Gastrocnemius medialis (tissue), 4 donors: ENCODE measurements around the gene SMYD1. TPM values are rescaled to one million over a fixed set of nuclear protein-coding genes. Genes with fewer than 3 reads are reported as not detected.

Experiments used
- ATAC-seq, 2 donors: fragments of 150-250 bp; one replicate each; pipeline ENCODE4 v1.9.1; 2016
- DNase-seq, 2 donors: peaks; one replicate each; pipeline ENCODE4 v3.0.0-alpha.2; 2019
- H3K27ac ChIP-seq, 4 donors: fragments of 200-600 bp; sonication (generic); 1 replicate in 1 of 4; 2 replicates in 3 of 4; pipeline ENCODE4 v1.5.1; 2016 to 2018; ENCODE audit warnings: mild to moderate bottlenecking in 2 of 4, moderate library complexity in 1 of 4
- H3K27me3 ChIP-seq, 3 donors: fragments of 200-600 bp; sonication (generic) in 2 of 3; 1 replicate in 1 of 3; 2 replicates in 2 of 3; pipeline versions ENCODE4 v1.5.1 to v1.6.0; 2016 to 2019; ENCODE audit warnings: mild to moderate bottlenecking in 1 of 3, moderate library complexity in 1 of 3
- H3K36me3 ChIP-seq, 2 donors: fragments of 200-600 bp; sonication (generic) in 1 of 2; one replicate each; pipeline ENCODE4 v1.5.1; 2017 to 2018
- H3K4me1 ChIP-seq, 2 donors: fragments of 200-600 bp; sonication (generic) in 1 of 2; one replicate each; pipeline ENCODE4 v1.5.1; 2016 to 2017; ENCODE audit warnings: mild to moderate bottlenecking in 2 of 2
- H3K4me3 ChIP-seq, 4 donors: fragments of 200-600 bp; sonication (generic) in 3 of 4; 1 replicate in 1 of 4; 2 replicates in 3 of 4; pipeline ENCODE4 v1.5.1; 2016 to 2019; ENCODE audit warnings: mild to moderate bottlenecking in 2 of 4
- H3K9me3 ChIP-seq, 3 donors: fragments of 200-600 bp; sonication (generic) in 2 of 3; 1 replicate in 1 of 3; 2 replicates in 2 of 3; pipeline ENCODE4 v1.5.1; 2016 to 2019
- POLR2A ChIP-seq, 2 donors: fragments of 450-650 bp; IDR thresholded peaks; one replicate each; pipeline ENCODE4 v1.6.1; 2017; ENCODE audit warnings: antibody characterized with exemption in 2 of 2, mild to moderate bottlenecking in 2 of 2, moderate library complexity in 2 of 2
- in situ Hi-C, 4 donors: fragments of 200-750 bp; cut with MboI; loops; one replicate each; pipeline versions ENCODE4 v1.15.0 to v1.8.0; 2017; ENCODE audit warnings: low sequenced_read_pairs in 4 of 4
- intact Hi-C: fragments of 100-400 bp; cut with DNase I; formaldehyde crosslinking; loops from one replicate; pipeline ENCODE4 v1.15.1; 2023; ENCODE audit warnings: low total_unique reads
- total RNA-seq, 4 donors: library from RNA; depleted of rRNA; stranded (reverse); fragments of >200 nt; gene quantifications; one replicate each; pipeline versions ENCODE4 v1.1.0 to v1.2.3, GENCODE V29; 2016
- TF ChIP-seq, protein P1 (sequence below), 5 experiments: fragments of 450-650 bp in 3 of 5; fragments of 200-600 bp in 2 of 5; sonication (generic) in 2 of 5; IDR thresholded peaks in 4 of 5; conservative IDR thresholded peaks in 1 of 5; 1 replicate in 4 of 5; 2 replicates in 1 of 5; pipeline ENCODE4 v1.5.1; 2016 to 2019; ENCODE audit warnings: antibody characterized with exemption in 5 of 5, mild to moderate bottlenecking in 3 of 5, moderate library complexity in 3 of 5

The SMYD1 gene
- total RNA-seq, 4 donors from 2014 or later: 107 to 214 (median 147) TPM

DNA sequence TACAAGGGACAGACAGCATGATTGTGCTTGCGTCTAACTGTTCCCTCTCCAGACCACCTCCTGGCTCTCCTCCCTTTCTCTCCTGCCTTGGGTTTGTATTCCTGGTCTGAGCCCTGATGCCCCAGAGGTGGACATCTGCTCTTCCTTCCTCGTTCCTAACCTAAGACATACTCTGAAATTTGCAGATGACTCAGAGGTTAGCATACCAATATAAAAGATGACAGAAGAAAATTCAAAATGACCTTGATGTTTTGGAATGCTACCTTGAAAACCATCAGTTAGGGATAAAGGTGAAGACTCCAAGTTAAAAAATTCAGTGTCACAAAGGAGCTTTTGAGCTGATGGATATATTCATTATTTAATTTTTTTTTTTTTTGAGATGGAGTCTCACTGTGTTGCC, 12.9 kb downstream of the SMYD1 start:
- peaks cover 0 to 13% of the 10 kb centered on the region in 2 donors for H3K36me3 ChIP-seq
- H3K27ac ChIP-seq: peak overlapping the region in 3 of 4 donors; percentile 15 to 98 (median 75)
- no peak for DNase-seq
- ATAC-seq: no peak
- H3K27me3 ChIP-seq: no peaks in the 10 kb centered on the region
- no peaks in the 10 kb centered on the region for H3K9me3 ChIP-seq
- peaks cover 43 to 47% of the 10 kb centered on the region in 2 donors for H3K4me1 ChIP-seq
- no peak for TF ChIP-seq POLR2A (IDR thresholded peaks at IDR 0.05)
- TF ChIP-seq, protein P1, sequence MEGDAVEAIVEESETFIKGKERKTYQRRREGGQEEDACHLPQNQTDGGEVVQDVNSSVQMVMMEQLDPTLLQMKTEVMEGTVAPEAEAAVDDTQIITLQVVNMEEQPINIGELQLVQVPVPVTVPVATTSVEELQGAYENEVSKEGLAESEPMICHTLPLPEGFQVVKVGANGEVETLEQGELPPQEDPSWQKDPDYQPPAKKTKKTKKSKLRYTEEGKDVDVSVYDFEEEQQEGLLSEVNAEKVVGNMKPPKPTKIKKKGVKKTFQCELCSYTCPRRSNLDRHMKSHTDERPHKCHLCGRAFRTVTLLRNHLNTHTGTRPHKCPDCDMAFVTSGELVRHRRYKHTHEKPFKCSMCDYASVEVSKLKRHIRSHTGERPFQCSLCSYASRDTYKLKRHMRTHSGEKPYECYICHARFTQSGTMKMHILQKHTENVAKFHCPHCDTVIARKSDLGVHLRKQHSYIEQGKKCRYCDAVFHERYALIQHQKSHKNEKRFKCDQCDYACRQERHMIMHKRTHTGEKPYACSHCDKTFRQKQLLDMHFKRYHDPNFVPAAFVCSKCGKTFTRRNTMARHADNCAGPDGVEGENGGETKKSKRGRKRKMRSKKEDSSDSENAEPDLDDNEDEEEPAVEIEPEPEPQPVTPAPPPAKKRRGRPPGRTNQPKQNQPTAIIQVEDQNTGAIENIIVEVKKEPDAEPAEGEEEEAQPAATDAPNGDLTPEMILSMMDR (IDR thresholded peaks at IDR 0.05 in 4 of 5, conservative IDR thresholded peaks at IDR 0.05 in 1 of 5): no peak
- in situ Hi-C loops: no loop called here
- no peak overlapping the region for H3K4me3 ChIP-seq
- intact Hi-C loops: no loop called here

DNA sequence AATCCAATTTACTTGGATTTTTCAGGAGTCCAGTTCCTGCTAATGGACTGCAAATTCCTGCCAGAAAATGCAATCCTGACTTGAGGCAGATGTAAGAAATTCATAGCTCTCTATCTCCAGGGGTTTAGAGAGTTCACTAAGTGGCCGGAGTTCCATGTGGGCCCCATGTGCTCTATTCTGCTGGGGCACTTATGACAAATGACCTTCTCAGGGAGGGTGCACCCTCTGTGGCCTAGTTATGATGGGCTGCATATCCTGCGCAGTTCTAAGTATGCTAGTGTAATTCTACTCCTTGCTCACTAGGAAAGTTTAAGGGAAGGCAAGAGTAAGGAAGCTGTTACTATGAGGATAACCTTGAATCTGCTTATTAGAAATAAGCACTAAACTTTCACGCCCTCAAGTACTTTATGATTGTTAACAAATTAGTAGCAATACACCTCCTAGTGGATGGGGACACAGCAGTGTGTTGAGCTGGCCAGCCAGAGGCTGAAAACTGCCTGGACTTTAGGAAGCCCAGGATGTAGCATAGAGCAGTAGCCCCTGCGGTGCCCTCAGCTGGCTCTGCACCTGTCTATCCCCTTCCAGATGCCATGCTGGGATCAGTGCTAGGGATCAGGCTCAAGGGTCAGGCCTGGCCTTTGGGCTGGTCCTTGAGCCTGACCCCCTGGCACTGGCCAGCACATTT, 14.4 kb downstream of the SMYD1 start:
- Histone ChIP-seq H3K27ac (peak overlapping the region; percentile 33 to 98 (median 71)), H3K27me3 (no peaks in the 10 kb centered on the region), H3K4me3 (no peak overlapping the region), H3K36me3 (peaks cover 0 to 19% of the 10 kb centered on the region in 2 donors), H3K4me1 (peaks cover 40 to 49% of the 10 kb centered on the region in 2 donors), H3K9me3 (no peaks in the 10 kb centered on the region)
- TF ChIP-seq, protein P1 (IDR thresholded peaks at IDR 0.05 in 4 of 5, conservative IDR thresholded peaks at IDR 0.05 in 1 of 5): peak in 1 of 5 experiments; percentile 17
- TF ChIP-seq POLR2A (IDR thresholded peaks at IDR 0.05): no peak
- ATAC-seq: peak in 1 of 2 donors; percentile 48
- intact Hi-C loops: no loop called here
- DNase-seq: no peak
- in situ Hi-C loops: no loop called here

DNA sequence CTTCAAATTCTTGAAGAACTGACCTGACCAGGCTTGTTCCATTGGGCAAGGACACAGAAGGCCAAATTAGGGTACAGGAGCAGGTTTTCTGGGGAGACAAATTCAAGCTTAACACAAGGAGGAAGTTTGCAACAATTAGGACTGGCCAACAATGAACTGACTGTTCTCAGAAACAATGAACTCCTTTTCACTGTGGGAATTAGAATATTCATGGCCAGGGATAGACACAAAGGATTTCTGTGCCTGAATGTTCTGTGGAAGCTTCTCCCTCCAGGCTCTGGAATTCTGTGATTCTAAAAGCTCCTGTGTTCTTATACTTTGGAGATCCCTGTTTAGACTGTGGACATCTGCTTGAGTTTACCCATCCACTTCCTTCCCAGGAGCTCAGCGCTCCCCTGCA, 15.2 kb downstream of the SMYD1 start:
- intact Hi-C loops: no loop called here
- Histone ChIP-seq H3K27ac (peak overlapping the region; percentile 33 to 98 (median 71)), H3K4me1 (peaks cover 37 to 45% of the 10 kb centered on the region in 2 donors), H3K36me3 (peaks cover 0 to 26% of the 10 kb centered on the region in 2 donors), H3K27me3 (no peaks in the 10 kb centered on the region), H3K4me3 (no peak overlapping the region), H3K9me3 (no peaks in the 10 kb centered on the region)
- no peak for TF ChIP-seq POLR2A (IDR thresholded peaks at IDR 0.05)
- TF ChIP-seq, protein P1 (IDR thresholded peaks at IDR 0.05 in 4 of 5, conservative IDR thresholded peaks at IDR 0.05 in 1 of 5): no peak
- ATAC-seq (no peak), DNase-seq (no peak)
- in situ Hi-C loops: no loop called here

DNA sequence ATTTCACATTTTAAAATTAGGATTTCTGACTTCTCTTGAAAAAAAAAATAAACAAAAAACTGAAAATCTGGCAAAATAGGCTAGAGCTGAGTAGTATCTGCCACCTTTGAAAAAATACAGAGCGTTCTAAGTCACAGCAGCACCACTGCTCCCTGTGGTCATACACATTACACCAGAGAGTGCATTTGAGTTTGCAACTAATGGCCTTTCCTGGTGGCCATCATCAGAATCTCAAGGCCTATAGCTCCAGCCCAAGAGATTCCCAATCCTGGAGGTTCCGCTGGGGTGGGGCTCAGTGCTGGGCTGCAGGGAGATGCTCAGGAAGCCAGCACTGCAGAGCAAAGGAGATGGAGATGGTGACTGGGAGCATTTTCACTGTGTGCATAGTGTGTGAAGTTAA, 17.5 kb downstream of the SMYD1 start:
- Histone ChIP-seq H3K4me1 (peaks cover 28 to 30% of the 10 kb centered on the region in 2 donors), H3K4me3 (no peak overlapping the region), H3K36me3 (peaks cover 0 to 35% of the 10 kb centered on the region in 2 donors), H3K27me3 (no peaks in the 10 kb centered on the region), H3K27ac (peak overlapping the region in 3 of 4 donors; percentile 14 to 57 (median 56)), H3K9me3 (no peaks in the 10 kb centered on the region)
- intact Hi-C loops: no loop called here
- in situ Hi-C loops: no loop called here
- DNase-seq: no peak
- ATAC-seq: no peak
- TF ChIP-seq POLR2A (IDR thresholded peaks at IDR 0.05): no peak
- TF ChIP-seq, protein P1 (IDR thresholded peaks at IDR 0.05 in 4 of 5, conservative IDR thresholded peaks at IDR 0.05 in 1 of 5): no peak
